Measurements from ENCODE around the gene RTBDN.

The RTBDN gene

GRCh38 chr19:12792051-12792852 is 42.1 kb downstream of the RTBDN start:
- DNase-seq (ENCODE audit: low spot score) = peak; percentile 29

DNA sequence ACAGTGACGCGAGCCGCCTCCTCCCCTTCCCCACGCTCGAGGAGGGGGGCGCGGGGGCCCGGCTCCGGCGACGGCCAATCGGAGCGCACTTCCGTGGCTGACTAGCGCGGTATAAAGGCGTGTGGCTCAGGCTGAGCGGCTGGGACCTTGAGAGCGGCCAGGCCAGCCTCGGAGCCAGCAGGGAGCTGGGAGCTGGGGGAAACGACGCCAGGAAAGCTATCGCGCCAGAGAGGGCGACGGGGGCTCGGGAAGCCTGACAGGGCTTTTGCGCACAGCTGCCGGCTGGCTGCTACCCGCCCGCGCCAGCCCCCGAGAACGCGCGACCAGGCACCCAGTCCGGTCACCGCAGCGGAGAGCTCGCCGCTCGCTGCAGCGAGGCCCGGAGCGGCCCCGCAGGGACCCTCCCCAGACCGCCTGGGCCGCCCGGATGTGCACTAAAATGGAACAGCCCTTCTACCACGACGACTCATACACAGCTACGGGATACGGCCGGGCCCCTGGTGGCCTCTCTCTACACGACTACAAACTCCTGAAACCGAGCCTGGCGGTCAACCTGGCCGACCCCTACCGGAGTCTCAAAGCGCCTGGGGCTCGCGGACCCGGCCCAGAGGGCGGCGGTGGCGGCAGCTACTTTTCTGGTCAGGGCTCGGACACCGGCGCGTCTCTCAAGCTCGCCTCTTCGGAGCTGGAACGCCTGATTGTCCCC is 42.9 kb downstream of the RTBDN start, which contains the start of gene JUNB:
TSS of gene JUNB (plus strand) at position 142 of the 706 bp plus-strand sequence. CDS start at position 428, 286 bp downstream.
- peak; percentile 95 for DNase-seq (ENCODE audit: low spot score)

DNA sequence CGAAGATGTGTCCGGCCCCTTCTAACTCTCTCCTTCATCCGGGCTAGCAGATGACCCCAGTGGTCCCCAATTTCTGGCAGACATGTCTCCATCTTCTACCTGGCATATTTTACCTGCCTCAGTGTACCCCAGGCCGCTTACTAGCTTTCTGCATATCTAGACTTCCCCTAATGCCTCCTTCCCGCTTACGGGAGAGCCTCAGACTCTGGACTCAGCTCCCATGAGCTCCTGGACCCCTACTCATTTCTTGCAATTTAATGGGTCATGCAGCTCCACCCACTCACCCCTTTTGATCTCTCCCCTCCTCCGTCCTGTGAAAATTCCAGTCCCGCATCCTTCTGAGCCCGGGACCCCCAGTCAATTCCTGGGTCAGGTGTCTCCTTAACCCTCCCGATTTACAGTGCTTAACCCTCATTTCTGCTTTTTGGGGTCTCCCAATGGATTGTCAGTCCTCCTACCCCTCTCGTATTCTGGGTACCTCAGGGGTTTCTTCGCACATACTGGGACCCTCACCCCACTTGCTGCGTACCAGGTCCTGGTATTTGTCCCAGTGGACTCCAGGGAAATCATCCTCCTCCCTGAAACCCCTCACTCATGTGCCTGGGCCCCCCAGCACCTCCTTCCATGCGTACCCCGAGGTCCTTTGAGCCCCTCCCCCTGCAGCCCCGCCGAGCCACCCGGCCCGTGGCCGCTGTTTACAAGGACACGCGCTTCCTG is 43.6 kb downstream of the RTBDN start:
- no peak for DNase-seq (ENCODE audit: low spot score)

DNA sequence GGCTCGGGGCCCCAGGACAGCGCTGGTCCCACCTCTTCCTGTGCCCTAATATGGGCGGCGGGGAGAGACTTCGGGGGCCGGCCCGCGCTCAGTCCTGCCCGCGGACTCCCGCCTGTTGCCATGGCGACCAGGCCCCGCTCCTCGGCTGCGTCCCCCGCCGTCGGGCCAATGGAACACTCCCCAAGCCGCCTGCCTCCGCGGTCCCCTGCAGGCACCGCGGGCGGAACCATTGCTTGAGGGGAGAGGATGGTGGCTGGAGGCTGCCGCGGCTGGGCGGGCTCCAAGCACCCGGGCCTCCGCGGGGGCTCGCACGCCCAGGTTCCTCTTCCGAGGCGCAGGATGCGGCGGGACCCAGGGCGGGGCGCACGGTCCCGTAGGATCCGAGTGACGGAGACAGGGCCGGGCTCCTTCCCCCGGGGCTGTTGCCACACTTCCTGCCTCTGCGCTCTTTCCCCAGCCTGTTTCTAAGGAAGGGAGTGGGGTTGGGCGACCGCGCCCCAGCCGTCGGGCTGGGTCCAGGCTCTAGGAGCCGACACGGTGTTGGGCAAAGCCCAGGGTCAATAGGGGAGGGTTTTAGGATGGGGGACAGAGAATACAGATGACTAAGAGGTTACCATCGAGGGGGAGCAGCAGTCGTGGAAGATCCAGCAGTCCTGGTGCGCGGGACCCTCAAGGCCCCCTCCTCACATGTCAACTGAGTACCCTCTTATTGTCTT is 44.3 kb downstream of the RTBDN start:
- peak; percentile 97 for DNase-seq (ENCODE audit: low spot score)

DNA sequence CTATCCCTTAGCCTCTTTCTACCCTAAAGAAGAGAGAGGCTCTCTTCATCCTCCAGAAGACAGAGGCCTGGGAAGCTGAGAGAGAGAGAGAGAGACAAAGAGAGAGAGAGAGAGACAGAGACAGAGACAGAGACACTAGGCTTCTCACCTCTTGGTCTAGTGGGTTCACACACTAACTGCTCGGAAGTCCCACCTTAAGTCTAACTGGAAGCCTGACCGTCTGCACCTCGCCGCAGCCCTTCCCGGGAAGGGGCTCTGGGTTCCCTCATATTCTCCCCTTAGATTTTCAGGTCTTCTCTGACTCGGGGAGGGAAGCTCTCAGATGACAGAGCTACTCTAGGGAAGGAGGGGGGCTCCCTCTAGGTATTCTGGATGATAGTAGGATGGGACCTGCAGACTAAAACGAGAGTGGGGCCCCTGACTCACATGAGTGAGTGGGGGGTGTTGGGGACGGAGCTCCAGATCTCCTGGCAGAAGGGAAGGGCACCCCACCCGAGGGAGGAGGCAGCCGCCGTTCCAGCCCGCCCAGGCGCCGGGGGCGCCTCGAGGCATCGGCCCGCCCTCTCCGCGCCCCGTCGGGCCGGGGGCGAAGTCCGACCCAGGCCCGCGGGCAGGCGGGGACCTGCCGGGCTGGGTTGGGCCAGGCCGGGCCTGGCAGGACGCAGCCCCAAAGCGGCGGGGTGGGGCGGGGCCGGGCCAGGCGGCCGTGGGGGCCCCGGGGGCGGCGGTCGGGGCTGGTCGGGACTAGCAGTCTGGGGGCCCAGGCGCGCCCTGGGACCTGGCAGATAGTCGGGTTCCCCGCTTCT is 45.1 kb downstream of the RTBDN start:
- DNase-seq (ENCODE audit: low spot score) = peak; percentile 14

DNA sequence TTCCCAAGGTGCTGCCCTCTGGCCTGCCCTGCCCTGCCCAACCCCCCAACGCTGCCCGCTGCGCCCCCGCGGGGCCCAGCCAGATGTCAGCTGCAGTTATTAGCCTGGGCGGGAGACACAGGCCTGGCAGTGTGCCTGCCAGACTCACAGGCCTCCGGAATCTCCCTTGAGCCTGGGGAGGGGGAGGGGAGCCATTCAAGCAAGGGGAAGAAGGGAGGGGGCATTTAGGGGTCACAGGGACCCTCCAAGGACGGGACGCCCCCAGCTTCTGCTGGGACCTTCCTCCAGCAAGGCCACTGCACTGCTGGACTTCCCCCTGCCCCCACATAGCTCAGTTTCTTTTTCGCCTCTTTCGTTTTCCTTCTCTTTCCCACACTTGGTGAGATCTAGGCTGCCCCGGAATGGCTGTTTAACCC is 45.7 kb downstream of the RTBDN start:
- DNase-seq (ENCODE audit: low spot score) = peak; percentile 71

GRCh38 chr19:12788042-12788681 is 46.2 kb downstream of the RTBDN start:
- DNase-seq (ENCODE audit: low spot score) = no peak

DNA sequence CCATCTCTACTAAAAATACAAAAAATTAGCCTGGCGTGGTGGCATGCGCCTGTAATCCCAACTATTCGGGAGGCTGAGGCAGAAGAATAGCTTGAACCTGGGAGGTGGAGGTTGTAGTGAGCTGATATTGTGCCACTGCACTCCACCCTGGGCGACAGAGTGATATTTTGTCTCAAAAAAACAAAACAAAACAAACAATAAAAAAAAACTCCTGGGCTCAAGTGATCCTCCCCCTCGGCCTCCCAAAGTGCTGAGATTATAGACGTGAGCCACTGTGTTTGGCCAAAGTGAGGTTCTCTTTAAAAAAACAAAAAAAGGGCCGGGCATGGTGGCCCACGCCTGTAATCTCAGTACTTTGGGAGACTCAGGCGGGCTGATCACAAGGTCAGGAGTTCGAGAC is 46.9 kb downstream of the RTBDN start:
- no peak for DNase-seq (ENCODE audit: low spot score)

GRCh38 chr19:12786952-12787351 is 47.4 kb downstream of the RTBDN start:
- DNase-seq (ENCODE audit: low spot score) = no peak

DNA sequence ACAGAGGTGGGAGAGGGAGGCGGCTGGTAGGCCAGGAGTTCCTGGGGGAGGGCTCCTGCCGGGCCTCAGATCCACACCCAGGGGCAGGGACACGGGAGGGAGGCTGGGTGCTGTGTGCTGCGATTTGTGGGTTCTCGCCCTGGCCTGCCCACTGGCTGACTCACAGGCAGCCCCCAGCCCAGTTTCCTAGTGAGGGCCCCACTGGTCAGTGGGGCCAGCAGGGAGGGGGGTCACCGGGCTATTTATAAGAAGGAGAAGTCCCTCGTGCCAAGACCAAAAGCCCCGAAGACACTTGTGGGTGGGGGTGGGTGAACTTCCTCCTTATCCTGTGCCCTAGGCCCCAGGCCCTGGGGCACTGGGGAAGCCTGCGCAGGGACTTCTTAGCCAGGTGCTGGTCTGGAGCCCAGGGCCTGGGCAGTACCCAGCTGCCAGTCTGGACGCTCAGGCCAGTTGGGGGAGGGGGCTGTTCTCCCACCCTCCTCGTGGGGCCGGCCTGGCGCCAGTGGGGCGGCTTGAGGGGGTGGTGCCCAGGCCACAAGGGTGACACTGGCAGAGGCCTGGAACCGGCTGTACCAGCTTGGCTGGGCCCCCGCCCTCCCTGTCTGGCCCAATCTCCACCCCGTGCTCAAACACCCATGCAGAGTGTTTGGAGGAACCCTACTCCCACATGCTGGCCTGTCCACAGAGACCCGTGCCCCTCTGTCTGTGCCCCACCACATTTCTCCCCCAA is 48.1 kb downstream of the RTBDN start:
- no peak for DNase-seq (ENCODE audit: low spot score)

DNA sequence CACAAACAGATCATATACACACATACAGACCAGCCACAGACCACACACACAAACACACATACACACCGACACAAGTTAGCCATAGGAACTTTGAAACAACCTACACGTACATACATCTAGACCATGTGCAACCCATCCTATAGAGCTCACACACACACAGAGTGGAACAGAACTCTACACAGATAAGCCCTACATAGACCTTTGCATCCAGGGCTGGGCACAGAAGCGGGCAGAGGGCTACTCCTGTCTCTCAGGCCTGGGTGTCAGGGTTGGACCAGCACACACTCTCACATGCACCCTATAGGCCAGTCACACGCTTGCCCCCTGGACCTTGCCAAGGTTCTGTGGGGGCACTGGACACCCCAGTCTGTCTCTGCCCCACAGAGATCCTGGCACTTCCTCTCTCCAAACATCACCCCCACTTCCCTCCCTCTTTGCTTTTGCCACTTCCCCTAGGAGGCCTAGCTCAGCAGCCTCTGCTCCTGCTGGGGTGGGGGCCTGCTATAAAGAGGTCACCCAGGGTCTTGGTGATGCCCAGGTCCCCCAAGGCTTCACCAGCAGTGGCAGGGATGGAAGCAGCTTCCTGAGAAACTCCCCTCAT is 48.8 kb downstream of the RTBDN start:
- DNase-seq (ENCODE audit: low spot score) = no peak

GRCh38 chr19:12784871-12785430 is 49.4 kb downstream of the RTBDN start:
- DNase-seq (ENCODE audit: low spot score) = no peak

- DNase-seq (ENCODE audit: low spot score) = peak; percentile 40
Measured at GRCh38 chr19:12784394-12784870, 49.9 kb downstream of the RTBDN start.

GRCh38 chr19:12783849-12784393 is 50.5 kb downstream of the RTBDN start:
- no peak for DNase-seq (ENCODE audit: low spot score)

GRCh38 chr19:12783291-12783848 is 51.0 kb downstream of the RTBDN start:
- no peak for DNase-seq (ENCODE audit: low spot score)

DNA sequence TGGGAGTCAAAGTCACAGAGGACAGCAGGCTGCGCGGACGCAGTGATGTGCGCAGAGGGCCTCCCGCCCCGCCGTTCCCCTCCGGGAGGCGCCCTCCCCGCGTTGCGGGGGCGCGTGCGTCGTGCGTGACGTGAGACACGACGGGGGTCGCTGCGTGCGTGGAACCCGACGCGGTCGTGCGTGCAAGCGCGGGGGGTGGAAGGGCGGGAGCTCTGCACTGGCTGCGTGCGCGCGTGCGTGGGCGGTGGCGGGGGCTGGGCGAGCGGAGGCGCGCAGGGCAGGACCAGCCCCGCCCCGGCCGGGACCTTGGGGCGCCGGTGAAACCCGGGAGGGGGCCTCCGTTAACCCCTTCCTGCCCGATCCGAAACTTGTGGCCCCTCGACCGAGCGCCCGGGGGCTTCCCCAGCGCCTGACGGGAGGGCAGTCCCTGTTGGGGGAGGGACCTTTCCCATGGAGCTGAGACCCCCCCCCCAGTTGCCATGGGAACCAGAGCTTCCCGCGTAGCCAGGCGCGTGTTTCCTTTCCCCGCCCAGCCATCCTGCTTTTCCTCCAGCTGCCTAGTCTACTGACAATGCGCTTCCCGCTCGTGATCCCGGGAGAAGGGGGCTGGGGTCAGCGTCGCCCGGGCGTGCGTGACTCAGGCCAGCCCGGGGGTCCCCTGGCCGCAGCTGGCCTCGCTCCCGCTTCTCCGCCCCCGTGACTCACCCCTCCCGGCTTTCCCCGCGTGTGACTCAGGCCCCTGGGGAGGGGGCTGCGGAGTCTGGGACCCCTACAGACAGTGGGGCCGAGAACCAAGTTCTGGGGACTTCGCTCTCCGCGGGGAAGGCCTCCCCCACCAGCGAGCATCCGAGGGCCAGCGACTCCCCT is 51.7 kb downstream of the RTBDN start:
- DNase-seq (ENCODE audit: low spot score) = peak; percentile 84

DNA sequence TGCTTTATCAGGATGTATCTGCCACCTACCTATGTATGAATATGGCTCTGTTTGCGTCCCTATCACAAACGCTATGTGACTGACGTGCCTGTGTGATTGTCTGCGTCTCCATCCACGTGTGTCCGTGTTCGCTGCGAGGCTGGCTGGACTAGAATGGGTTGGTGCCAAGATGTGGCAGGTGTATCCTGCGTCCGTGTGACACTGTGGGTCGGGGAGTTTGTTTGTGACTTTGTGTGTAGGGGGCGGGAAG is 52.3 kb downstream of the RTBDN start:
- no peak for DNase-seq (ENCODE audit: low spot score)

Data from AG08396 (cell line).